DOHH2 (cell line): ENCODE measurements around the gene SLC25A22.

Experiments used
- CTCF ChIP-seq: fragments of 200-600 bp; sonication (generic); IDR thresholded peaks from one replicate; pipeline ENCODE4 v1.5.1; 2014; ENCODE audit warnings: antibody characterized with exemption, mild to moderate bottlenecking, low read depth, low read length; ENCODE audit not compliant: poor library complexity, severe bottlenecking
- EZH2phosphoT487 ChIP-seq: fragments of 200-600 bp; sonication (generic); IDR thresholded peaks from 2 replicates; pipeline ENCODE4 v1.6.1; 2017; ENCODE audit warnings: borderline replicate concordance, mild to moderate bottlenecking, antibody characterized with exemption, low read length, moderate library complexity, mixed read lengths

DNA sequence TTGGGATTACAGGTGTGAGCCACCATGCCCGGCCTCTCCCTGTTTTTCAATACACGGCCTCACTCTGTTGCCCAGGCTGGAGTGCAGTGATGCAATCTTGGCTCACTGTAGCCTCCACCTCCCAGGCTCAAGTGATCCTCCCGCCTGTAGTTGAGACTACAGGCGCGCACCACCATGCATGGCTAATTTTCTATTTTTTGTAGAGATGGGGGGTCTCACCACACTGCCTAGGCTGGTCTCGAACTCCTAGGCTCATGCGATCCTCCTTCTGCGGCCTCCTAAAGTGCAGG, 32.3 kb downstream of the SLC25A22 start:
- no peak for TF ChIP-seq CTCF
- TF ChIP-seq EZH2phosphoT487: no peak
